SHP77 (cell line): ENCODE measurements around the gene PTCD3.

Source experiments
- DNase-seq, 2 experiments: peaks; one replicate each; lab custom pipeline; 2025; lab: John Stamatoyannopoulos, UW

The PTCD3 gene

GRCh38 chr2:86082756-86083155, 23.3 kb upstream of the PTCD3 start:
- DNase-seq = no peak

- no peak for DNase-seq
These were observed 17.8 kb upstream of the PTCD3 start for GRCh38 chr2:86087936-86088850.

- no peak for DNase-seq
These were observed 11.8 kb upstream of the PTCD3 start for GRCh38 chr2:86094229-86094628.

GRCh38 chr2:86097114-86097896, 8.7 kb upstream of the PTCD3 start:
- no peak for DNase-seq

GRCh38 chr2:86097913-86098312, 8.1 kb upstream of the PTCD3 start:
- DNase-seq = no peak

GRCh38 chr2:86102157-86102556, 3.9 kb upstream of the PTCD3 start:
- no peak for DNase-seq

- DNase-seq = peak; percentile 90 to 93
These were observed 625 bp upstream of the PTCD3 start, which contains the start of gene POLR1A for GRCh38 chr2:86105252-86105968. Gene POLR1A (minus strand): TSS chr2:86105886. CDS start chr2:86105776, 110 bp downstream.

GRCh38 chr2:86107031-86107430, 996 bp downstream of the PTCD3 start:
- no peak for DNase-seq

- no peak for DNase-seq
These were observed 12.1 kb downstream of the PTCD3 start for GRCh38 chr2:86118130-86118529.

- no peak for DNase-seq
These were observed 17.4 kb downstream of the PTCD3 start for GRCh38 chr2:86123328-86123925.

GRCh38 chr2:86124683-86125082, 18.6 kb downstream of the PTCD3 start:
- DNase-seq = no peak

- DNase-seq = no peak
These were observed 28.7 kb downstream of the PTCD3 start for GRCh38 chr2:86134709-86135108.

GRCh38 chr2:86135653-86136052, 29.6 kb downstream of the PTCD3 start:
- DNase-seq = no peak

- no peak for DNase-seq
These were observed 30.1 kb downstream of the PTCD3 start for GRCh38 chr2:86136141-86136540.

GRCh38 chr2:86138736-86139625, 32.9 kb downstream of the PTCD3 start:
- DNase-seq = no peak

- no peak for DNase-seq
These were observed 33.9 kb downstream of the PTCD3 start for GRCh38 chr2:86139981-86140380.

- no peak for DNase-seq
These were observed 34.9 kb downstream of the PTCD3 start for GRCh38 chr2:86140969-86141392.

- DNase-seq = no peak
These were observed 36.6 kb downstream of the PTCD3 start for GRCh38 chr2:86142436-86143257.

- no peak for DNase-seq
These were observed 37.3 kb downstream of the PTCD3 start for GRCh38 chr2:86143307-86143706.
